ENCODE data around the gene SCARB1.

GRCh38 chr12:124837958-124838803, 25.5 kb downstream of the SCARB1 start:
- TF ChIP-seq CTCF (IDR thresholded peaks at IDR 0.05): no peak
- TF ChIP-seq POLR2A (IDR thresholded peaks at IDR 0.05; ENCODE audit: low read depth): no peak
- peak; percentile 45 to 79 for TF ChIP-seq POLR2AphosphoS5 (IDR thresholded peaks at IDR 0.05)
- no peak for TF ChIP-seq EP300 (IDR thresholded peaks at IDR 0.05)

Data from esophagus muscularis mucosa (tissue), 4 donors.